ENCODE measurements around the gene PNPLA4. TPM values are rescaled to one million over a fixed set of nuclear protein-coding genes. Genes with fewer than 3 reads are reported as not detected.

Gene PNPLA4
- total RNA-seq, 2 experiments from 2014 or later = 12.8 to 14.4 TPM

DNA sequence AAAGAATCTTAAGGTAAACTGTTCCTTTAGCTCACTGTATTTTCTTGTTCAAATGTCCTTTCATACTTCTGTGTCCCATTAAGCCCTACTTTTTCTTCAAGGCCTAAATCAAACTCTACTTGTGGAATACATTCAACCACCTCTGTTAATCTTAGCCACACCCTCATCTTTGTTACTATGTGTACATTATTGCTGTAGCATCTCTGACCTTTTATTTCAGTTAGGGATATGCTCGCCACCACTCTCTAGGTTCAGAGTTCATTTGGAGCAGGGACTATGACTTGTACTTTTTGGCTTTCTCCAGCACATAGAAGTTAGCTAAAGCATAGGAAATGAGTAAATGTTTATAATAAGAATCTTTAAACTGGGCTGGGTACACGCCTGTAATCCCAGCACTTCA is 6.8 kb upstream of the PNPLA4 start:
- ATAC-seq (no peak), DNase-seq (no peak)
- Mint-ChIP-seq H3K36me3 (ENCODE audit: low read depth) (no peaks in the 10 kb centered on the region), H3K27ac (no peak overlapping the region), H3K4me1 (no peaks in the 10 kb centered on the region), H3K9me3 (ENCODE audit: low read depth) (no peaks in the 10 kb centered on the region), H3K4me3 (no peak overlapping the region), H3K27me3 (no peaks in the 10 kb centered on the region)
- ChIA-PET CTCF (no interaction called here), POLR2A (no interaction called here)
- intact Hi-C loops (cut with DNase I, micrococcal nuclease) = no loop called here

DNA sequence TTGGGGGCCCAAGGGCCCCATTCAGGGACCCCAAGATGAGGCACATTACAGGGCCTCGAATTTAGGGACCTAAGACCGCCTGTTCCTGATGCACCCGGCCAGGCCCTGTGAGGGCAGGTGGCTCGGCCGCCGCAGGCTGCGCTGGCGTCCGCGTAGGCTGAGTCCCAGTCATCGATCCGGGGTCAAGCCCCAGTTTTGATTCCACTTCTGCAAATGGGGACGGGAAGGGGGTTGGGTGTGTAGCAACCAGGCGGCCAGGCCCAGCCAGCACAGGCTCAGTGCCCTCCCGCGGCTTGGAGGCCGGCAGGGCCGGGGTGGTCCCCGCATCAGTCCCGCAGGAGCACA is 327 bp downstream of the PNPLA4 start:
- ChIA-PET CTCF (no interaction called here), POLR2A (no interaction called here)
- H3K36me3 Mint-ChIP-seq (ENCODE audit: low read depth) = no peaks in the 10 kb centered on the region
- H3K9me3 Mint-ChIP-seq (ENCODE audit: low read depth) = no peaks in the 10 kb centered on the region
- intact Hi-C loops (cut with DNase I, micrococcal nuclease) = loop anchor here (1.0 to 10.0 kb wide), 4 partner anchors 779 to 1906 kb away; partner anchors contain the start of genes PUDP (in 2 of the 2) and STS (in 1 of the 2)
- peak overlapping the region; percentile 65 for H3K27ac Mint-ChIP-seq
- ATAC-seq (no peak), DNase-seq (no peak)
- H3K27me3 Mint-ChIP-seq = no peaks in the 10 kb centered on the region
- peak overlapping the region; percentile 80 for H3K4me3 Mint-ChIP-seq
- H3K4me1 Mint-ChIP-seq = peaks cover 13% of the 10 kb centered on the region

DNA sequence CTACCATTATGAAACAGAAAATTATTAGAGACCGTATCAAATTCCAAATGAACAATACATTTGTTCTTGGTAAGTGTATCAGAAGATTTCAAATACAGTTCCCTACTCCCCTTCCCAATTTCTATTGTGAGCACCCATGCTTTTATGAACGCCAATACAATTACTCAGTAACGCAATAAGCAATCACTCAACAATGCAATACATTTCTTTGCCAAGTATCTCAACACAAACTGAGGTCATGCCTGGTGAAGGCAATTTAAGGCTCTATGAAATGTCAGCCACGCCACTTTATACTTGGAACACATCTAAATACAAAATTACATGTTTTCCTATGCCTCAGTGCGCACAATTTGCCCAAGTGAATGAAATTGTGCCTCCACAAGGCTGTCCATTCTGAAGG is 712 bp downstream of the PNPLA4 start:
- intact Hi-C loops (cut with DNase I, micrococcal nuclease) = loop anchor here (1.0 to 10.0 kb wide), 3 partner anchors 779 to 1905 kb away; partner anchors contain the start of genes PUDP (in 1 of the 2) and STS (in 1 of the 2)
- Mint-ChIP-seq H3K9me3 (ENCODE audit: low read depth) (no peaks in the 10 kb centered on the region), H3K4me3 (peak overlapping the region; percentile 80), H3K27ac (no peak overlapping the region), H3K27me3 (no peaks in the 10 kb centered on the region), H3K36me3 (ENCODE audit: low read depth) (no peaks in the 10 kb centered on the region), H3K4me1 (peaks cover 13% of the 10 kb centered on the region)
- ChIA-PET CTCF (interaction anchor here (0.8 kb wide), 1 partner anchor 650 kb away, joined by 3 read pairs; no protein-coding TSS in a partner anchor), POLR2A (interaction anchor here (0.6 kb wide), 1 partner anchor 867 kb away, joined by 3 read pairs; no protein-coding TSS in a partner anchor)
- ATAC-seq (no peak), DNase-seq (no peak)

DNA sequence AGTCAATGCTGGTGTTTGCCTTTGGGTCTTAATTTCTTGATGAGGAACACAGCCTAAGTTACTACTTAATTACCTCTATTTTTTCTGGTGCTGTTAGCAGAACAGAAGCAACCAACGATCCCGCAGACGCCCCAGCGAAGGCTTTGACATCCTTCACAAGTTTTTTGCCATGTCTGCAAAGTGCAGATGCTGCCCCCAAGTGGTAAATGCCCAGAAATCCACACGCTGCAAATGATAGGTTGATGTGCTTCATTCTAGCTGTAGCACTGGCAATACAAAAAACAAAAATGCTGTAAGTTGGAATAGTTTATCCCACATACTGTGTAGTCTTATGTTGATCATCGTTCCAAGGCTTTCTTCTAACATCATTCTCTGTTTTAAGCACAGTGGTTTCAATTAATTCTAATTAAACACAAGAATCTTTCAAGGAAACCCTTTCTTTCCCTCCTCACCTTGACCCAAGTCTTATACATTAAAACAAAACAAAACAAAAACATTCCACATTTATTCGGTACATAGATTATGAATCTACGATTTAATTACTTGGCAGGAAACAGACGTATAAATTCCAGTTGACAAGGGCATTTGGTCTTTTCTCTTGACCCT is 1.2 kb downstream of the PNPLA4 start:
- Mint-ChIP-seq H3K4me3 (peak overlapping the region; percentile 80), H3K9me3 (ENCODE audit: low read depth) (no peaks in the 10 kb centered on the region), H3K27ac (peak overlapping the region; percentile 42), H3K4me1 (peaks cover 13% of the 10 kb centered on the region), H3K36me3 (ENCODE audit: low read depth) (peaks cover 3% of the 10 kb centered on the region), H3K27me3 (no peaks in the 10 kb centered on the region)
- intact Hi-C loops (cut with DNase I, micrococcal nuclease) = loop anchor here (1.0 to 10.0 kb wide), 3 partner anchors 779 to 1905 kb away; partner anchors contain the start of genes PUDP (in 1 of the 2) and STS (in 1 of the 2)
- DNase-seq = peak; percentile 71
- peak; percentile 40 for ATAC-seq
- ChIA-PET CTCF (interaction anchor here (0.8 kb wide), 1 partner anchor 649 kb away, joined by 3 read pairs; no protein-coding TSS in a partner anchor), POLR2A (interaction anchor here (0.6 kb wide), 1 partner anchor 867 kb away, joined by 3 read pairs; no protein-coding TSS in a partner anchor)

DNA sequence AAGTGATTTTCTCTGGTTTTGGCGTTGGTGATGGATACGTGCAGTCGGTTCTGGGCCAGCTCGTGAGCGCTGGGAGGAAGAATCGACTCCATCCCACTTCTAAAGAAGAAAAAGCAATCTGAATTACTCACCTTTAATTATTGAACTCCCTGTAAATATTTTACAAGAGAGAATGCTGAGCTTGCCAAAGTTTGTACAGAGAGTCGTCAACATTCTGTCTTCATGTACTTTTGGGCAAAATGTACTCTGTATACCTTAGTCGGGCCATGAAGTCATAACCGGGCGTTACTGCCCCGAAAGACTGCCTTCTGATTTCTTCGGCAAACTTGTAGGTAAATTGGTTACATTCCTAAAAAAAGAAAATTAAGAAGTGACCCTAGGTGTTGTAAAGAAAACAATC is 5.5 kb downstream of the PNPLA4 start:
- H3K9me3 Mint-ChIP-seq (ENCODE audit: low read depth) = no peaks in the 10 kb centered on the region
- intact Hi-C loops (cut with DNase I, micrococcal nuclease) = loop anchor here in 1 of 2 experiments (10.0 kb wide), 1 partner anchor 837 kb away; no protein-coding TSS in a partner anchor
- H3K4me3 Mint-ChIP-seq = no peak overlapping the region
- ATAC-seq = no peak
- peaks cover 14% of the 10 kb centered on the region for H3K36me3 Mint-ChIP-seq (ENCODE audit: low read depth)
- no peaks in the 10 kb centered on the region for H3K27me3 Mint-ChIP-seq
- DNase-seq = no peak
- ChIA-PET CTCF (no interaction called here), POLR2A (no interaction called here)
- H3K4me1 Mint-ChIP-seq = peaks cover 5% of the 10 kb centered on the region
- no peak overlapping the region for H3K27ac Mint-ChIP-seq

DNA sequence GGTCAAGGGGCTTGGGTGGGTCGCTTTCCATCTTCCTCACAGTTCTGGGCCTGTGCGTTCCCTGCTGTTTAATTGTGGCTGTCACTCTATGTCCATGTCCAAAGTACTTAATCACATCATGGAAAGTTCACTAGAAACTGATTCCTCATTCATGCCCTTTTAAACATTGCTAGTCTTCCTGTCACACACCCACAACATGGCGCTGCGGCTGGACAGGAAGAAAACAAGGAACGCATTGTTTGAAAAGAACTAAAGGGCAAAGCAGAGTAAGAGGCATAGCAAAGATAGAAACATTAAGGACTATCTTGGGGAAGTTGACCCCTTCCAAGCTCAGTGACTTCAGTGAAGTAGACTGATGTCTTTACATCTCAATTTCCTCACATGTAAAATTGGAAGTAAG is 18.4 kb downstream of the PNPLA4 start:
- DNase-seq = no peak
- no peaks in the 10 kb centered on the region for H3K4me1 Mint-ChIP-seq
- ChIA-PET CTCF (no interaction called here), POLR2A (no interaction called here)
- H3K4me3 Mint-ChIP-seq = no peak overlapping the region
- peaks cover 3% of the 10 kb centered on the region for H3K36me3 Mint-ChIP-seq (ENCODE audit: low read depth)
- no peak for ATAC-seq
- no peaks in the 10 kb centered on the region for H3K9me3 Mint-ChIP-seq (ENCODE audit: low read depth)
- no peaks in the 10 kb centered on the region for H3K27me3 Mint-ChIP-seq
- no peak overlapping the region for H3K27ac Mint-ChIP-seq
- intact Hi-C loops (cut with DNase I, micrococcal nuclease) = no loop called here

DNA sequence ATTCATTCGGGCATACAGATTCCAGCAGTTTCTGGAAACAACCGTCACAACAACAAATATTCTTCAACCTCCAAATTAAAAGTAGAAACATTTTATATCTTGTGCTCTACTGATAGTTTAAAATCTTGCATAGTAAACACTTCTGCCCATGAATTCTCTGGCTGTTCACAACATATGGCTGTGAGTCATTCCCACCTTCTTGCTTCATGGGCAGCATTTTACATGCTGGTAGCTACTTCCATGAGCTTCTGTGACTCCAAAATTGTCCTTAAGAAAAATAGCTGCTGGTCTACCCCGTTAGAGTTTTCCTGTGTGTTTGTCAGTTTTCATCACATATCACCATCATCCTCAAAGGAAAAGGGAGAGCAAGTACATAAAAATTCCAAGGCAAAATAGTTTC is 22.7 kb downstream of the PNPLA4 start:
- POLR2A ChIA-PET = no interaction called here
- no peaks in the 10 kb centered on the region for H3K9me3 Mint-ChIP-seq (ENCODE audit: low read depth)
- no peak for ATAC-seq

DNA sequence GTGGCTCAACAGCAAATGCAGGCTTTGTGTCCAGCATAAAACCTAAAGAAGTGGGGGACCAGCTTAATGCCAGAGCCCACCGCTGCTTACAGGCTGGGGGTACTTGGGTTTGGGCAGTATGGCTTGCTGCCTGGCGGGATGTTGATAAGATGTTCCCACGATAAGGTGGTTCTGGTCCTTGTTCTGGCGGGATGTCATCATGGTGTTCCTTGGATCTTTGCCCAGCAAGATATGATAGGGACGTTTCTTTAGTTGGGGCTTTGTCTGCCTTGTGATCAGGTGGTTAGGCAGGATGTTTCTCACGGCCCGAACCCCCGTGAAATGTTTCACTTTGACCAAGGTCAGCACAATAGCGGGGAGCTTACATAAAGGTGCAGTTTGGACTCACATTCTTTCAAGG is 35.3 kb downstream of the PNPLA4 start:
- no peak for ATAC-seq
- ChIA-PET POLR2A (no interaction called here), CTCF (no interaction called here)
- peaks cover 2% of the 10 kb centered on the region for H3K27me3 Mint-ChIP-seq
- no peak overlapping the region for H3K4me3 Mint-ChIP-seq
- no peak for DNase-seq
- intact Hi-C loops (cut with DNase I, micrococcal nuclease) = no loop called here
- H3K27ac Mint-ChIP-seq = no peak overlapping the region
- H3K36me3 Mint-ChIP-seq (ENCODE audit: low read depth) = no peaks in the 10 kb centered on the region
- H3K4me1 Mint-ChIP-seq = no peaks in the 10 kb centered on the region
- H3K9me3 Mint-ChIP-seq (ENCODE audit: low read depth) = no peaks in the 10 kb centered on the region

More for the DNA sequence above, 22.7 kb downstream of the PNPLA4 start:
- DNase-seq = no peak
- Mint-ChIP-seq H3K4me3 (no peak overlapping the region), H3K36me3 (ENCODE audit: low read depth) (peaks cover 20% of the 10 kb centered on the region), H3K27me3 (no peaks in the 10 kb centered on the region), H3K4me1 (no peaks in the 10 kb centered on the region), H3K27ac (no peak overlapping the region)
- CTCF ChIA-PET = no interaction called here
- intact Hi-C loops (cut with DNase I, micrococcal nuclease) = no loop called here

DNA sequence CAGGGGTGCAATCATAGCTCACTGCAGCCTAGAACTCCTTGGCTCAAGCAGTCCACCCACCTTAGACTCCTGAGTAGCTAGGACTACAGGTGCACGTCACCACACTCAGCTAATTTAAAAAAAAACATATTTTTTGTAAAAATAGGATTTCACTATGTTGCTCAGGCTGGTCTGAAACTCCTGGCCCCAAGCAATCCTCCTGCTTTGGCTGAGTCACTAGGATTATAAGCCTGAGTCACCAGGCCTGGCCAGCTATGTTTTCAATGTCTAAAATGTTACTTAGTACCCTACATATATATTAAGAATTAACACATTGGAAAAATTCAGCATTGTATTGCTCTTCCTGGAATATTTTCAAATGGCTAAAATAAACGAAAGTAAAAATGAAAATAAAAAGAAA is 37.5 kb downstream of the PNPLA4 start:
- CTCF ChIA-PET = no interaction called here
- ATAC-seq (no peak), DNase-seq (peak; percentile 4)
- Mint-ChIP-seq H3K36me3 (ENCODE audit: low read depth) (no peaks in the 10 kb centered on the region), H3K27me3 (peaks cover 2% of the 10 kb centered on the region), H3K4me3 (no peak overlapping the region), H3K4me1 (no peaks in the 10 kb centered on the region), H3K9me3 (ENCODE audit: low read depth) (no peaks in the 10 kb centered on the region), H3K27ac (no peak overlapping the region)
- intact Hi-C loops (cut with DNase I, micrococcal nuclease) = no loop called here
- POLR2A ChIA-PET = no interaction called here

DNA sequence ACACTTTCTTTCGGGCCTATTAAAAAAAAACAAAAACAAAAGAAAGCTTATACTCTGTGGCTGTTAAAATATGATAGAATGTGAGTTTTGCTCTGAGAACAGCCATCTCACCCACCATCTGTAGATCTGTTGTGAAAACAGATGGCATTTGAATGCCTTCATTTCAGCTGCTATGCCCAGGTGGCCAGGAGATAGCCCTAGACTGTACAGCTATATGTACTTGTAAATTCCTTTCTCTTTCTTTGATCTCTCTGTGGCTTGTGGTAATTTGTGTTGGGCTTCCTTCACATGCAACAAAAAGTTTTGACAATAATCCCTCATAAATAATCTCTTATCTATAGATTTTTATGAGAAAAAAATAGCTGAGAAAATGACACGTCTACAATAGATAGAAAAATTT is 38.1 kb downstream of the PNPLA4 start:
- peaks cover 2% of the 10 kb centered on the region for H3K27me3 Mint-ChIP-seq
- no peaks in the 10 kb centered on the region for H3K4me1 Mint-ChIP-seq
- no peaks in the 10 kb centered on the region for H3K9me3 Mint-ChIP-seq (ENCODE audit: low read depth)
- ATAC-seq (no peak), DNase-seq (no peak)
- ChIA-PET CTCF (no interaction called here), POLR2A (no interaction called here)
- intact Hi-C loops (cut with DNase I, micrococcal nuclease) = no loop called here
- no peaks in the 10 kb centered on the region for H3K36me3 Mint-ChIP-seq (ENCODE audit: low read depth)
- H3K4me3 Mint-ChIP-seq = no peak overlapping the region
- no peak overlapping the region for H3K27ac Mint-ChIP-seq

DNA sequence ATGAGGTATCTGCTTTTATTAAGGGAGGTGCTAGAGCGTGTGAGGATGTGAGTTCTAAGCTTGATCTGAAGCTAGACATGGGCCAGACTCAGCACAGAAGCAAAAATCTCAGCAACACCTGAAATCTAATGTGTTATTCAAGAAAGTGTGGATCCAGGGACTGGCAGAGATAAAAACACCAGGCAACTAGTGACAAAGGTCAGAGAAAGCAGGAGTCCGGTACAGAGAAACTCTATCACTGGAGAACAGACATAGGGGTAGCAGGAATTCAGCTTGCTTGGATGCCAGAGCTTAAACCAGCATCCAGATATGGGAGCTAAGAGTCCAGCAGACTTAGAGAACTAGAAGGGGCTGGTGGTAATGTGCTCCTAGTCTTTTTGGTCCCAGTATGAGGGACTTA is 50.3 kb downstream of the PNPLA4 start:
- POLR2A ChIA-PET = no interaction called here
- H3K27me3 Mint-ChIP-seq = no peaks in the 10 kb centered on the region
- no peak for ATAC-seq

DNA sequence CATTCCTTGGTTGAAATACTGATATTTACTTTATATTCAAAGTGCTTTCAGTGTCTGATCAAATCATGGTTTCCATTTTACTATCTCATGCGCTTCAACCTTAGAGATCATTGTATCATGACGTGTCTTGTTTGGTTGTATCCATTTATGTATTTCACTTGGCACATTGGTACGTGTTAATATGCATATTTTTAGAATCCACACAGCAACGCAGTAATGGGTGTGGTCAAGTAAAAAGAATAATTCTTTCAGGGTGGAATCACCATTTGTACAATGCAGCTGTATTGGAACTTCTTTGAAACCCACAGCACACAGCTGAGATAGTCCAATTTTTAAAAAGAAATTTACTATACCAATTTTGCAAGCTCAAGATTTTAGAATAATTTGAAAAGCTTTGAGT is 55.2 kb downstream of the PNPLA4 start:
- POLR2A ChIA-PET = no interaction called here
- Mint-ChIP-seq H3K27me3 (peaks cover 2% of the 10 kb centered on the region), H3K4me3 (no peak overlapping the region), H3K27ac (no peak overlapping the region), H3K36me3 (ENCODE audit: low read depth) (no peaks in the 10 kb centered on the region), H3K4me1 (no peaks in the 10 kb centered on the region), H3K9me3 (ENCODE audit: low read depth) (no peaks in the 10 kb centered on the region)
- DNase-seq (no peak), ATAC-seq (no peak)
- intact Hi-C loops (cut with DNase I, micrococcal nuclease) = no loop called here
- CTCF ChIA-PET = no interaction called here

More for the DNA sequence above, 50.3 kb downstream of the PNPLA4 start:
- H3K9me3 Mint-ChIP-seq (ENCODE audit: low read depth) = no peaks in the 10 kb centered on the region
- no peaks in the 10 kb centered on the region for H3K4me1 Mint-ChIP-seq
- H3K27ac Mint-ChIP-seq = no peak overlapping the region
- no peaks in the 10 kb centered on the region for H3K36me3 Mint-ChIP-seq (ENCODE audit: low read depth)
- CTCF ChIA-PET = no interaction called here
- intact Hi-C loops (cut with DNase I, micrococcal nuclease) = no loop called here
- no peak overlapping the region for H3K4me3 Mint-ChIP-seq
- DNase-seq = no peak

Data from activated CD4-positive, alpha-beta T cell treated with anti-CD3 and anti-CD28 coated beads for 36 hours (primary cell).